Panc1 (cell line): ENCODE measurements around the gene KCNIP3.

ENCODE experiments used
- CTCF ChIP-seq: fragments of 450-650 bp; IDR thresholded peaks from 2 replicates; pipeline ENCODE4 v1.5.1; 2017; ENCODE audit warnings: mild to moderate bottlenecking
- SIN3A ChIP-seq: IDR thresholded peaks from 2 replicates; pipeline ENCODE4 v1.6.1; 2012; ENCODE audit warnings: low read depth, mild to moderate bottlenecking, low read length, moderate library complexity, borderline replicate concordance; ENCODE audit not compliant: insufficient read depth

- TF ChIP-seq CTCF (no peak), SIN3A (no peak)
These were observed 8.4 kb downstream of the KCNIP3 start for GRCh38 chr2:95305380-95306061.
